Hepatocyte (in vitro differentiated cells): ENCODE data around the gene G2E3. TPM values are rescaled to one million over a fixed set of nuclear protein-coding genes. Genes with fewer than 3 reads are reported as not detected.

ENCODE experiments used
- DNase-seq: peaks from one replicate; pipeline ENCODE4 v3.0.0-alpha.2; 2016; ENCODE audit warnings: low spot score
- H2AFZ ChIP-seq: fragments of 200-600 bp; sonication (generic); 2 replicates; pipeline ENCODE4 v1.6.0; 2016; ENCODE audit warnings: antibody characterized with exemption, mild to moderate bottlenecking
- H3K27ac ChIP-seq: fragments of 200-600 bp; sonication (generic); 2 replicates; pipeline ENCODE4 v1.5.1; 2016; ENCODE audit warnings: mild to moderate bottlenecking
- H3K27me3 ChIP-seq: fragments of 200-600 bp; sonication (generic); 2 replicates; pipeline ENCODE4 v1.6.1; 2016
- H3K36me3 ChIP-seq: fragments of 200-600 bp; sonication (generic); replicated peaks from 2 replicates; pipeline ENCODE4 v1.5.1; 2016; ENCODE audit warnings: low read depth; ENCODE audit not compliant: insufficient read depth
- H3K4me1 ChIP-seq: fragments of 200-600 bp; sonication (generic); 2 replicates; pipeline ENCODE4 v1.5.1; 2016; ENCODE audit warnings: mild to moderate bottlenecking, moderate library complexity; ENCODE audit not compliant: insufficient read depth
- H3K4me2 ChIP-seq: fragments of 200-600 bp; sonication (generic); 2 replicates; pipeline ENCODE4 v1.6.0; 2016
- H3K4me3 ChIP-seq: fragments of 200-600 bp; sonication (generic); 2 replicates; pipeline ENCODE4 v1.5.1; 2016; ENCODE audit warnings: mild to moderate bottlenecking
- H3K79me2 ChIP-seq: fragments of 200-600 bp; sonication (generic); 2 replicates; pipeline ENCODE4 v1.6.0; 2017; ENCODE audit warnings: mild to moderate bottlenecking
- H3K9me2 ChIP-seq: fragments of 200-600 bp; sonication (generic); replicated peaks from 2 replicates; pipeline ENCODE4 v1.6.0; 2017; ENCODE audit warnings: mild to moderate bottlenecking; ENCODE audit not compliant: insufficient read depth
- H3K9me3 ChIP-seq: fragments of 200-600 bp; sonication (generic); 2 replicates; pipeline ENCODE4 v1.5.1; 2016; ENCODE audit warnings: low read depth, mild to moderate bottlenecking
- H4K20me1 ChIP-seq: fragments of 200-600 bp; sonication (generic); 2 replicates; pipeline ENCODE4 v1.6.0; 2016; ENCODE audit warnings: mild to moderate bottlenecking; ENCODE audit not compliant: insufficient read depth, poor library complexity, severe bottlenecking
- CTCF ChIP-seq: fragments of 200-600 bp; sonication (generic); IDR thresholded peaks from 2 replicates; pipeline ENCODE4 v1.5.1; 2016; ENCODE audit warnings: antibody characterized with exemption, mild to moderate bottlenecking; ENCODE audit not compliant: poor library complexity
- EZH2 ChIP-seq: fragments of 200-600 bp; sonication (generic); IDR thresholded peaks from 2 replicates; pipeline ENCODE4 v1.6.1; 2016; ENCODE audit warnings: antibody characterized with exemption, mild to moderate bottlenecking, borderline replicate concordance
- EZH2phosphoT487 ChIP-seq: fragments of 200-600 bp; sonication (generic); IDR thresholded peaks from one replicate; pipeline ENCODE4 v1.6.1; 2018; ENCODE audit warnings: antibody characterized with exemption, mild to moderate bottlenecking, low read depth, moderate library complexity; ENCODE audit not compliant: unreplicated experiment, severe bottlenecking
- WGBS: methylation state at CpG from one replicate; pipeline ENCODE4 v1.1.6; 2016; ENCODE audit warnings: low lambda C conversion rate; ENCODE audit errors: missing lambda C conversion rate; 5-methylcytosine and 5-hydroxymethylcytosine counted together
- polyA plus RNA-seq: library from polyadenylated mRNA; unstranded; fragments of >200 nt; fragmentation: Nextera tagmentation; extraction: Ambion mirVana; gene quantifications from 2 replicates; pipeline ENCODE4 v1.2.1, GENCODE V29; 2016
- total RNA-seq: library from RNA; depleted of rRNA; stranded (reverse); fragments of >200 nt; gene quantifications from 2 replicates; pipeline ENCODE4 v1.2.3, GENCODE V29; 2014

The G2E3 gene
- total and polyA plus RNA-seq, 2 experiments from 2014 or later, result 9.7 to 16.7 TPM

GRCh38 chr14:30551460-30551859 lies 7.5 kb upstream of the G2E3 start:
- no peak overlapping the region for H3K4me2 ChIP-seq
- no peaks in the 10 kb centered on the region for H3K4me1 ChIP-seq
- WGBS, result 39% methylated on average over 1 of the region's 1 CpG
- DNase-seq, result no peak
- H3K9me2 ChIP-seq, result no peaks in the 10 kb centered on the region
- no peaks in the 10 kb centered on the region for H3K36me3 ChIP-seq
- H3K9me3 ChIP-seq, result no peaks in the 10 kb centered on the region
- no peak overlapping the region for H3K27ac ChIP-seq
- no peaks in the 10 kb centered on the region for H4K20me1 ChIP-seq
- no peak overlapping the region for H3K4me3 ChIP-seq
- no peak overlapping the region for H2AFZ ChIP-seq
- no peak for TF ChIP-seq CTCF
- no peak for TF ChIP-seq EZH2phosphoT487
- no peak for TF ChIP-seq EZH2
- H3K79me2 ChIP-seq, result no peaks in the 10 kb centered on the region
- H3K27me3 ChIP-seq, result no peaks in the 10 kb centered on the region

GRCh38 chr14:30553311-30553989 lies 5.5 kb upstream of the G2E3 start:
- Histone ChIP-seq H3K9me3 (no peaks in the 10 kb centered on the region), H3K4me1 (no peaks in the 10 kb centered on the region), H3K9me2 (no peaks in the 10 kb centered on the region), H3K4me2 (no peak overlapping the region), H3K79me2 (no peaks in the 10 kb centered on the region), H3K4me3 (no peak overlapping the region), H3K36me3 (no peaks in the 10 kb centered on the region), H3K27ac (no peak overlapping the region), H4K20me1 (no peaks in the 10 kb centered on the region), H2AFZ (no peak overlapping the region), H3K27me3 (no peaks in the 10 kb centered on the region)
- DNase-seq, result no peak
- WGBS, result 90% methylated on average over 3 of the region's 3 CpGs
- TF ChIP-seq EZH2 (no peak), CTCF (no peak), EZH2phosphoT487 (no peak)

GRCh38 chr14:30558362-30558674 lies 640 bp upstream of the G2E3 start:
- Histone ChIP-seq H3K4me2 (peak overlapping the region; percentile 82), H3K4me3 (peak overlapping the region; percentile 73), H4K20me1 (peaks cover 8% of the 10 kb centered on the region), H3K79me2 (peaks cover 42% of the 10 kb centered on the region), H3K9me3 (no peaks in the 10 kb centered on the region), H3K27me3 (no peaks in the 10 kb centered on the region), H3K27ac (peak overlapping the region; percentile 92), H3K4me1 (peaks cover 8% of the 10 kb centered on the region), H3K9me2 (no peaks in the 10 kb centered on the region), H3K36me3 (no peaks in the 10 kb centered on the region), H2AFZ (peak overlapping the region; percentile 95)
- 25% methylated on average over 6 of the region's 6 CpGs for WGBS
- no peak for DNase-seq
- TF ChIP-seq EZH2 (no peak), EZH2phosphoT487 (no peak), CTCF (no peak)
